ENCODE measurements around the gene SLC12A1. TPM values are rescaled to one million over a fixed set of nuclear protein-coding genes. Genes with fewer than 3 reads are reported as not detected.

SLC12A1 gene
- not detected in 5 replicates for total RNA-seq (2022; extraction: Qiagen RNA extraction; ENCODE audit: low read depth)

DNA sequence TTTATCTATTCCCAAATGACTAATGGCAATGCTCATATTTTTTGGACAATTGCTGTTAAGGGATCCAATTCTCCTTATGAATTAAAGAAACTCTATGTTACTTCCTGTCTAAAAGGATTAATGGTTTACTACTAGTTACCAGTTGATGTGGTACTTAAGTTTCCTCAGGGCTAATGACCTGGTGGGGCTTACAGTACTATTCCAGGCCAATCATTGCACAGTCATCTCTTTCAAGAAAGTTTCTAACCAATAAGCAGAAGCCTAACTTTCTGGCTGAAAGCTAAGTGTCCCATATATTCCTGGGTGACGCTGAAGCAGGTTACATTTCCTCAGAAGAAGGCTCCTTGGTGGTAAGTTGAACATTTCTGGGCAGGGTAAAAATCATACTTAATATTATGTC is at the start of gene SLC12A1:
Gene SLC12A1 (plus strand): TSS at position 322 of the 400 bp plus-strand sequence. CDS start 1,418 bp downstream, outside the sequence.

DNA sequence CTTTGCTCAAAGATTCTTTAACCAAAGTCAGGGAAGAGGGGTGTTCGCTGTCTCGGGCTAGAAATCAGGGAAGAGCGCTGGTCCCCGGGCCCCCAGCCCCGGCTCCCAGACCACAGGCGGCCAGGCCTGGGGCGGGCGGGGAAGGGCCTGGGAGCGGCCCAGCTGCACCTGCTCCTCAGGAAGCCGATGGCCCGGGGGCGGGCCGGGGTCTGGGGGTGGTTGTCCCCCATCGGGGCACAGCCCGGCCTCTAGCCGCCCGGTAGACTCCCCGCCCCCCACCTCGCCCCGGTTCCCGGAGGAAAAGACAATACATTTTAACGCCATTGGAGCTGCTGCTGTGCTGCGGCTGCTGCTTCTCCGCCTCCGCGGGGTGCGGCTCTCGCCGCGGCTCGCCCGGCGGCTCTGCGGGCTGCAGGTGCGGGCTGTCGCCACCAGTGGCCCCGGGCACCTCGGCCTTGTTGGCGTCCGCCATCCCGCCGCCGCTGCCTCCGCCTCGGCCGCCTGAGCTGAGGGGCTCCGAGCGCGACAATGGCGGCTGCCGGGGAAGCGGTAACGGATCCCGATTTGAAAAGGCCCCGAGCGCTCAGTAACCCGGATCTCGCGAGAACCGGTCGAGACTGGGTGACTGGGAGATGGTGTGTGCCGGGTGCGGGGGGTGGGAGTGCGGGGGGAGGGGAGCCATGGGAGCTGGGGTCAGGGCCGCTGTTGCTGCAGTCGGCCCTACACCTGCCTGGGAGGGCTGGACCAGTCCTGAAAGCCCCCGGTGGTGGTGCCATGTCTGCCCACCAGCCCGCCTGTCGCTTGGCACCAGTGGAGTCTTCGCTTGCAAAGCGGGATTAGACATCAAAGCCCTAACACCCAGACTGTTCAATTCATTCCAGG is 28.1 kb upstream of the SLC12A1 start, which contains the start of gene MYEF2:
Gene MYEF2 (minus strand): TSS at position 530 of the 882 bp plus-strand sequence. CDS start 58 bp downstream, at position 472.

DNA sequence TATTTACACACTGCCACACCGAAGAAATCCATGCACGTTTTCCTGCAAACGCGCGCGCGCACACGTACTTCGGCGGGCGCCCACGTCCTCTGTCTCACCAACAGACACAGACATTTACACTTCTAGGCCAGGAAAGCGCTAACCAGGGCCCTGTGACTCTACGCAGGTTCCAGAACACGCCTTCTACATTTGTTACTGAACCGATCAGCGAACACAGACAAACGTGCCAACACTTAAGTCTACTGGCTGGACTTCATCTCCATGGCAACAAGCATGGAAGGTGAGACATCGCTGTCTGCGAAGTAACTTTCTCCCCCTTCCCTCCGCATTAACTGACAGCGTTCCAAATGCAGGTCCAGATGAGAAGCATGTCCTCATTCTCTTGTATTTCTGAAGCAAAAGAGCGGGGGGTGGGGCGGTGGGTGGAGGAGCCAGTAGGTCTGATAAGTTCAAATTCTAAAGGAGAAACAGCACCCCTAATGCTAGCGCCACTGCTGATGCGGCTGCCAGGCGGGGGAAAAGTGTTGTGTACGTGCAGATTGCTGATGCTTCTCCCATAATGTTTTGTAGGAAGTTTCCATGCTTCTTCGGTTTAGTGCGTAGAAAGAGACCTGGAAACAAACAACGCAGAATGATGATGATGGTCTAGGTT is 14.4 kb upstream of the SLC12A1 start, which contains the start of gene CTXN2:
Gene CTXN2 (plus strand): TSS at position 92 of the 652 bp plus-strand sequence. CDS start 9,636 bp downstream, outside the sequence.

DNA sequence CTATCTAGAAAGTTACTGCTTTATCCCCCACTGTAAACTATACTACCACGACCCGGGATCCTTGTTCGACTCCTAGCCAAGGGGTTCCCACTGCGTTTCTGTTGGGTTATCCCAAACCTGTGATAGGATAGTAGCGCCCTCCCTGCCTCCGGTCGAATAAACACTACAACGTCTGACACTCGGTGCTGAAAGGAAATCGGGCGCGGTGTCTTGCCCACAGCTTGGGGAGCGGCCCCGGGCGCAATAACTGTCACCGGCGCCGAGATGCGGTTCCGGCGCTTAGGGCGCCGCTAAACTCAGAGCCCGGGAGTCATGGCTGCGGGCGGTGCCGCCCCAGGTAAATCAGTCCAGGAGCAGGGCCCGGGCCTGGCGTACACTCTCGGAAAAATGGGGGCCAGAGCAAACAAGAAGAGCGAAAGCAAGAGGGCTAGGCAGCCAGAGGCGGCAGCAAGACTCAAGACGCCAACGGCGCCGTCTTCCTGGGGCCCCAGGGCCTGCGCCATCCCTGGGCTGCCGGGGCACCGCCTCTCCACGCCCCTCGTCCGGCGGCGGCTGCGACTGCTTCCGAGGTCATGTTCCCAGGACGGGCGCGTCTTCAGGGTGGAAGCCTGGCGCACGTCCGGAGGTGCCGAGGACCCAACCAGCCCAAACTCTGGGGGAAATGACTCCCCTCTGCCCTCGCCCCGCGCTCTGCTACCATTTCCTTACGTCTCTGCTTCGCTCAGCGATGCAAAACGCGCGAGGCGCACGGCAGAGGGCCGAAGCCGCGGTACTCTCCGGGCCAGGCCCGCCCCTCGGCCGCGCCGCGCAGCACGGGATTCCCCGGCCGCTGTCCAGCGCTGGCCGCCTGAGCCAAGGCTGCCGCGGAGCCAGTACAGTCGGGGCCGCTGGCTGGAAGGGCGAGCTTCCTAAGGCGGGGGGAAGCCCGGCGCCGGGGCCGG is 125.0 kb downstream of the SLC12A1 start, which contains the start of gene DUT:
Gene DUT (plus strand): TSS at position 575 of the 941 bp plus-strand sequence. CDS start 87 bp downstream, at position 662.

Other genes with a start within 250 kb of the SLC12A1 start
- gene SLC24A5, start 85.3 kb upstream of the SLC12A1 start, total RNA-seq (2022; extraction: Qiagen RNA extraction; ENCODE audit: low read depth): not detected in 5 replicates
- 13.4 to 20.9 TPM (median 17.7 TPM) in 5 replicates for gene MYEF2, start 28.0 kb upstream of the SLC12A1 start, total RNA-seq (2022; extraction: Qiagen RNA extraction; ENCODE audit: low read depth)
- gene CTXN2, start 14.6 kb upstream of the SLC12A1 start, total RNA-seq (2022; extraction: Qiagen RNA extraction; ENCODE audit: low read depth): 0.02 TPM in 1 of 5 replicates, not detected in the others
- gene DUT, start 125.1 kb downstream of the SLC12A1 start, total RNA-seq (2022; extraction: Qiagen RNA extraction; ENCODE audit: low read depth): 98.5 to 128 TPM (median 110 TPM) in 5 replicates